Stimulated activated CD8-positive, alpha-beta memory T cell treated with anti-CD3 and anti-CD28 coated beads, Interleukin-15, amount 100 ng/mL, for 1 hour (primary cell): ENCODE measurements around the gene OTUD7B.
"Not testable (repeated sequence)": the region's sequence is repeated elsewhere in the genome, so short reads cannot be mapped to it uniquely, and the experiment has no call there.

ENCODE experiments used
- DNase-seq: peaks from one replicate; pipeline ENCODE4 v3.0.0-alpha.2; 2020; ENCODE audit warnings: low read depth

OTUD7B gene

GRCh38 chr1:150002217-150002616 lies 8.3 kb downstream of the OTUD7B start:
- DNase-seq: no peak

GRCh38 chr1:150001415-150001814 lies 9.1 kb downstream of the OTUD7B start:
- no peak for DNase-seq

GRCh38 chr1:149997585-149998262 lies 12.8 kb downstream of the OTUD7B start:
- no peak for DNase-seq

GRCh38 chr1:149995927-149996326 lies 14.6 kb downstream of the OTUD7B start:
- DNase-seq: no peak

- DNase-seq: no peak
Observed at GRCh38 chr1:149993764-149994163, 16.8 kb downstream of the OTUD7B start.

- no peak for DNase-seq
Observed at GRCh38 chr1:149993181-149993580, 17.3 kb downstream of the OTUD7B start.

GRCh38 chr1:149987297-149987595 lies 23.3 kb downstream of the OTUD7B start:
- no peak for DNase-seq

- DNase-seq: no peak
Observed at GRCh38 chr1:149986486-149987296, 23.8 kb downstream of the OTUD7B start.

GRCh38 chr1:149979972-149980540 lies 30.5 kb downstream of the OTUD7B start:
- no peak for DNase-seq

GRCh38 chr1:149979245-149979971 lies 31.1 kb downstream of the OTUD7B start:
- DNase-seq: no peak

GRCh38 chr1:149978547-149979023 lies 31.9 kb downstream of the OTUD7B start:
- no peak for DNase-seq

- no peak for DNase-seq
Observed at GRCh38 chr1:149977345-149977744, 33.2 kb downstream of the OTUD7B start.

- DNase-seq: no peak
Observed at GRCh38 chr1:149972547-149972946, 38.0 kb downstream of the OTUD7B start.

- no peak for DNase-seq
Observed at GRCh38 chr1:149967646-149968045, 42.9 kb downstream of the OTUD7B start.

GRCh38 chr1:149967041-149967440 lies 43.5 kb downstream of the OTUD7B start:
- no peak for DNase-seq

GRCh38 chr1:149966405-149966804 lies 44.1 kb downstream of the OTUD7B start:
- no peak for DNase-seq

- no peak for DNase-seq
Observed at GRCh38 chr1:149965440-149965839, 45.1 kb downstream of the OTUD7B start.

GRCh38 chr1:149963358-149963757 lies 47.2 kb downstream of the OTUD7B start:
- DNase-seq: no peak

- DNase-seq: no peak
Observed at GRCh38 chr1:149962736-149963135, 47.8 kb downstream of the OTUD7B start.

GRCh38 chr1:149962039-149962647 lies 48.4 kb downstream of the OTUD7B start:
- DNase-seq: peak; percentile 8

- DNase-seq: not testable (repeated sequence)
Observed at GRCh38 chr1:149957548-149957947, 53.0 kb downstream of the OTUD7B start.

GRCh38 chr1:149949911-149950310 lies 60.6 kb downstream of the OTUD7B start:
- DNase-seq: no peak
